Endothelial cell of umbilical vein (primary cell): ENCODE data around the gene CPVL. TPM values are rescaled to one million over a fixed set of nuclear protein-coding genes. Genes with fewer than 3 reads are reported as not detected.

Experiments
- BruUV-seq: library from RNA; stranded (reverse); fragments of 400-500 nt; replicated peaks from 2 replicates; lab custom pipeline; 2021; lab: Mats Ljungman, UMichigan
- CTCF ChIA-PET: fragments of 300-600, 350-600 bp; sonication (Branson Sonifier 250); formaldehyde crosslinking; loops from one replicate; lab custom pipeline; 2021; ENCODE audit warnings: antibody characterized with exemption, inconsistent platforms; lab: Charles Lee
- POLR2A ChIA-PET: fragments of 300-600, 350-600 bp; sonication (Branson Sonifier 250); formaldehyde crosslinking; loops from one replicate; lab custom pipeline; 2021; ENCODE audit warnings: antibody characterized with exemption, inconsistent platforms; lab: Charles Lee
- DNase-seq: peaks from one replicate; pipeline ENCODE4 v3.0.0-alpha.2; 2011; ENCODE audit warnings: low read depth, low spot score
- FAIRE-seq: peaks from 2 replicates; lab custom pipeline; 2011; peaks lifted over from hg19 to GRCh38; lab: Jason Lieb, UNC
- H2AFZ ChIP-seq: 2 replicates; pipeline ENCODE4 v1.6.0; 2012; ENCODE audit warnings: low read depth, low read length, control low read depth, inconsistent platforms
- H3K27ac ChIP-seq: 2 replicates; pipeline ENCODE4 v1.5.1; 2011; ENCODE audit warnings: low read depth, mild to moderate bottlenecking, control low read depth, low read length, moderate library complexity; ENCODE audit not compliant: insufficient read depth
- H3K27me3 ChIP-seq, 2 experiments: 2 replicates each; pipeline versions ENCODE4 v1.6.0 to v1.6.1; 2011; ENCODE audit warnings: low read length in 2 of 2, mixed read lengths in 1 of 2; ENCODE audit not compliant: control insufficient read depth in 2 of 2, insufficient read depth in 2 of 2
- H3K36me3 ChIP-seq, 2 experiments: 2 replicates in 1 of 2; 3 replicates in 1 of 2; pipeline ENCODE4 v1.5.1; 2011; ENCODE audit warnings: low read length in 2 of 2, mild to moderate bottlenecking in 1 of 2, moderate library complexity in 1 of 2; ENCODE audit not compliant: control insufficient read depth in 2 of 2, insufficient read depth in 2 of 2; ENCODE audit errors: extremely low read depth in 1 of 2
- H3K4me1 ChIP-seq: 3 replicates; pipeline ENCODE4 v1.5.1; 2011; ENCODE audit warnings: mild to moderate bottlenecking, low read length; ENCODE audit not compliant: control insufficient read depth, insufficient read depth; ENCODE audit errors: extremely low read depth
- H3K4me2 ChIP-seq: 2 replicates; pipeline ENCODE4 v1.6.1; 2011; ENCODE audit warnings: low read length, control low read depth, mixed read lengths; ENCODE audit not compliant: insufficient read depth
- H3K4me3 ChIP-seq, 3 experiments: fragments of 200-600 bp in 1 of 3; sonication (generic), shearing (Covaris generic) in 1 of 3; replicated peaks in 1 of 3; 2 replicates each; pipeline ENCODE4 v1.5.1; 2011 to 2016; ENCODE audit warnings: control low read depth in 3 of 3, low read length in 3 of 3, mild to moderate bottlenecking in 2 of 3, inconsistent platforms in 1 of 3, low read depth in 1 of 3, moderate library complexity in 1 of 3; ENCODE audit not compliant: insufficient read depth in 1 of 3
- H3K79me2 ChIP-seq: 2 replicates; pipeline ENCODE4 v1.6.0; 2012; ENCODE audit warnings: low read length, inconsistent platforms; ENCODE audit not compliant: control insufficient read depth, insufficient read depth
- H3K9ac ChIP-seq: replicated peaks from 2 replicates; pipeline ENCODE3; 2011; ENCODE audit warnings: low read length, control low read depth; ENCODE audit not compliant: insufficient read depth; ENCODE audit errors: extremely low read depth
- H3K9me1 ChIP-seq: replicated peaks from 3 replicates; pipeline ENCODE4 v1.6.0; 2011; ENCODE audit warnings: mild to moderate bottlenecking, low read length; ENCODE audit not compliant: control insufficient read depth, insufficient read depth; ENCODE audit errors: extremely low read depth
- H3K9me3 ChIP-seq: replicated peaks from 2 replicates; pipeline ENCODE4 v1.5.1; 2012; ENCODE audit warnings: low read length, inconsistent platforms; ENCODE audit not compliant: control insufficient read depth, insufficient read depth
- H4K20me1 ChIP-seq: replicated peaks from 2 replicates; pipeline ENCODE3; 2011; ENCODE audit warnings: mild to moderate bottlenecking, low read length; ENCODE audit not compliant: control insufficient read depth, insufficient read depth; ENCODE audit errors: extremely low read depth
- CTCF ChIP-seq, 2 donors: IDR thresholded peaks; 1 replicate in 1 of 2; 2 replicates in 1 of 2; pipeline ENCODE4 v1.5.1; 2011; ENCODE audit warnings: low read length in 2 of 2, mild to moderate bottlenecking in 2 of 2, moderate library complexity in 2 of 2, control low read depth in 1 of 2, inconsistent platforms in 1 of 2, low read depth in 1 of 2; ENCODE audit not compliant: insufficient read depth in 1 of 2; ENCODE audit errors: extremely low read depth in 1 of 2
- EZH2 ChIP-seq: IDR thresholded peaks from 2 replicates; pipeline ENCODE4 v1.6.1; 2012; ENCODE audit warnings: borderline replicate concordance, low read depth, mild to moderate bottlenecking, moderate library complexity, low read length, inconsistent platforms; ENCODE audit not compliant: severe bottlenecking
- FOS ChIP-seq: IDR thresholded peaks from 2 replicates; pipeline ENCODE4 v1.6.1; 2011; ENCODE audit warnings: mild to moderate bottlenecking, low read length, moderate library complexity, borderline replicate concordance; ENCODE audit not compliant: insufficient read depth
- GATA2 ChIP-seq: IDR thresholded peaks from 2 replicates; pipeline ENCODE4 v1.7.0; 2011; ENCODE audit warnings: low read depth, mild to moderate bottlenecking, moderate library complexity, mixed read lengths, low read length; ENCODE audit not compliant: insufficient read length, insufficient read depth
- JUN ChIP-seq: IDR thresholded peaks from 2 replicates; pipeline ENCODE4 v1.6.1; 2011; ENCODE audit warnings: borderline replicate concordance, low read depth; ENCODE audit not compliant: insufficient read length, insufficient read depth
- MAX ChIP-seq: IDR thresholded peaks from 2 replicates; pipeline ENCODE4 v1.6.1; 2011; ENCODE audit not compliant: insufficient read depth, insufficient read length
- MYC ChIP-seq: IDR thresholded peaks from one replicate; pipeline ENCODE4 v1.6.1; 2011; ENCODE audit warnings: mild to moderate bottlenecking, low read depth, low read length
- POLR2A ChIP-seq: IDR thresholded peaks from 2 replicates; pipeline ENCODE4 v1.6.1; 2012; ENCODE audit warnings: low read depth, mild to moderate bottlenecking, control low read depth, low read length
- POLR2AphosphoS5 ChIP-seq: IDR thresholded peaks from 2 replicates; pipeline ENCODE4 v1.6.1; 2012; ENCODE audit warnings: low read depth, mild to moderate bottlenecking, control low read depth, low read length, moderate library complexity; ENCODE audit not compliant: insufficient read depth
- dilution Hi-C: fragments of 300-500 bp; cut with MboI; formaldehyde crosslinking; loops from one replicate; pipeline ENCODE4 v1.15.0; 2019; ENCODE audit warnings: low sequenced_read_pairs; ENCODE audit not compliant: extremely low pct_ligation_motif_present
- intact Hi-C: fragments of 100-400 bp; cut with micrococcal nuclease; formaldehyde crosslinking; loops from one replicate; pipeline ENCODE4 v1.10.0; 2022
- polyA plus RNA-seq, 4 experiments: library from polyadenylated mRNA; depleted of rRNA in 3 of 4; stranded (reverse) in 3 of 4; unstranded in 1 of 4; fragments of >200 nt; gene quantifications; 2 replicates each; pipeline versions ENCODE4 v1.2.1 to v1.2.3, GENCODE V29; 2011 to 2012; ENCODE audit warnings: missing spikeins in 1 of 4
- total RNA-seq: library from RNA; stranded (reverse); gene quantifications from 2 replicates; pipeline ENCODE4 v1.2.3, GENCODE V29; 2021

The CPVL gene
- total and polyA plus RNA-seq, 2 donors (not counting 3 experiments of a cell fraction or from before 2014, with no cell fraction given): 0.14 TPM; not detected in 1

- H3K9ac ChIP-seq: no peak overlapping the region
- no peak overlapping the region for H3K4me2 ChIP-seq
- dilution Hi-C loops (no loop called here), intact Hi-C loops (no loop called here)
- no peak for TF ChIP-seq MYC
- TF ChIP-seq POLR2A: no peak
- TF ChIP-seq JUN: no peak
- TF ChIP-seq GATA2: no peak
- no peak for TF ChIP-seq EZH2
- no peak for TF ChIP-seq CTCF (IDR thresholded peaks at IDR 0.05; ENCODE audit: extremely low read depth in 1 of 2, insufficient read depth in 1 of 2, low read depth in 1 of 2, low read length in 2 of 2)
- TF ChIP-seq POLR2AphosphoS5: no peak
- TF ChIP-seq FOS: no peak
- TF ChIP-seq MAX: no peak
- FAIRE-seq: no peak
- ChIA-PET CTCF (interaction anchor here (0.9 to 4.2 kb wide), 8 partner anchors 10 to 210 kb away, joined by 3 to 17 read pairs (median 3); partner anchors contain the start of gene TRIL), POLR2A (no interaction called here)
- H3K27me3 ChIP-seq: peaks cover 2% of the 10 kb centered on the region in 2 experiments
- H3K36me3 ChIP-seq: no peaks in the 10 kb centered on the region
- H3K9me1 ChIP-seq: no peaks in the 10 kb centered on the region
- H3K4me3 ChIP-seq: no peak overlapping the region
- no peak for DNase-seq
- no peaks in the 10 kb centered on the region for H4K20me1 ChIP-seq
- BruUV-seq: no TSS peak
- H3K4me1 ChIP-seq: no peaks in the 10 kb centered on the region
- H2AFZ ChIP-seq: no peak overlapping the region
- H3K79me2 ChIP-seq: no peaks in the 10 kb centered on the region
- no peak overlapping the region for H3K27ac ChIP-seq
- no peaks in the 10 kb centered on the region for H3K9me3 ChIP-seq
Observed at GRCh38 chr7:28979776-28980175, 166.6 kb downstream of the CPVL start.
